OCI-LY1 (cell line): ENCODE data around the gene GIMAP1.

Source experiments
- H2AFZ ChIP-seq: fragments of 200-600 bp; sonication (generic), shearing (Covaris generic); 2 replicates; pipeline ENCODE4 v1.6.0; 2014; ENCODE audit warnings: antibody characterized with exemption, mild to moderate bottlenecking, low read length
- H3F3A ChIP-seq: fragments of 200-600 bp; sonication (generic), shearing (Covaris generic); 2 replicates; pipeline ENCODE4 v1.6.0; 2014; ENCODE audit warnings: mild to moderate bottlenecking, antibody characterized with exemption, low read length, moderate library complexity; ENCODE audit not compliant: insufficient read depth
- H3K27ac ChIP-seq: fragments of 200-600 bp; sonication (generic); 2 replicates; pipeline ENCODE4 v1.5.1; 2014; ENCODE audit warnings: low read length, mixed run types, mild to moderate bottlenecking, low read depth; ENCODE audit not compliant: poor library complexity, severe bottlenecking
- H3K27me3 ChIP-seq: fragments of 200-600 bp; sonication (generic); 2 replicates; pipeline ENCODE4 v1.6.0; 2014; ENCODE audit warnings: antibody characterized with exemption, mild to moderate bottlenecking, low read length, moderate library complexity; ENCODE audit not compliant: insufficient read depth
- H3K36me3 ChIP-seq: fragments of 200-600 bp; sonication (generic); 2 replicates; pipeline ENCODE4 v1.6.1; 2014; ENCODE audit warnings: mild to moderate bottlenecking, antibody characterized with exemption, low read length, moderate library complexity, mixed read lengths; ENCODE audit not compliant: insufficient read depth
- H3K4me1 ChIP-seq: fragments of 200-600 bp; sonication (generic); 2 replicates; pipeline ENCODE4 v1.5.1; 2014; ENCODE audit warnings: mild to moderate bottlenecking, low read length, moderate library complexity; ENCODE audit not compliant: insufficient read depth, severe bottlenecking
- H3K4me2 ChIP-seq: fragments of 200-600 bp; sonication (generic), shearing (Covaris generic); 2 replicates; pipeline ENCODE4 v1.6.1; 2014; ENCODE audit warnings: low read length
- H3K4me3 ChIP-seq: fragments of 200-600 bp; sonication (generic); 2 replicates; pipeline ENCODE4 v1.5.1; 2014; ENCODE audit warnings: low read length, low read depth, mild to moderate bottlenecking, mixed read lengths; ENCODE audit not compliant: poor library complexity, severe bottlenecking
- H3K79me2 ChIP-seq: fragments of 200-600 bp; shearing (Covaris generic); 2 replicates; pipeline ENCODE4 v1.6.1; 2016; ENCODE audit warnings: mixed run types, low read length, mixed read lengths; ENCODE audit not compliant: insufficient read depth
- H3K9ac ChIP-seq: fragments of 200-600 bp; sonication (generic), shearing (Covaris generic); 2 replicates; pipeline ENCODE4 v1.6.1; 2014; ENCODE audit warnings: mild to moderate bottlenecking, low read length, mixed read lengths
- H3K9me2 ChIP-seq: fragments of 200-600 bp; sonication (generic), shearing (Covaris generic); 2 replicates; pipeline ENCODE4 v1.6.1; 2014; ENCODE audit warnings: low read depth, mild to moderate bottlenecking, low read length, mixed read lengths
- H3K9me3 ChIP-seq: fragments of 200-600 bp; shearing (Covaris generic); 2 replicates; pipeline ENCODE4 v1.6.1; 2014; ENCODE audit warnings: low read length, mixed read lengths
- H4K20me1 ChIP-seq: fragments of 200-600 bp; sonication (generic), shearing (Covaris generic); 2 replicates; pipeline ENCODE4 v1.6.0; 2016; ENCODE audit warnings: mild to moderate bottlenecking, low read length; ENCODE audit not compliant: insufficient read depth
- EZH2 ChIP-seq: fragments of 200-600 bp; sonication (generic), shearing (Covaris generic); IDR thresholded peaks from 2 replicates; pipeline ENCODE4 v1.8.0; 2017; ENCODE audit warnings: borderline replicate concordance, mixed run types, mild to moderate bottlenecking, antibody characterized with exemption, low read length, moderate library complexity, mixed read lengths
- TF ChIP-seq, protein P1 (sequence below): fragments of 200-600 bp; sonication (generic), shearing (Covaris generic); IDR thresholded peaks from 2 replicates; pipeline ENCODE4 v1.5.1; 2017; ENCODE audit warnings: mild to moderate bottlenecking, antibody characterized with exemption, low read length, moderate library complexity, mixed read lengths

Gene GIMAP1

DNA sequence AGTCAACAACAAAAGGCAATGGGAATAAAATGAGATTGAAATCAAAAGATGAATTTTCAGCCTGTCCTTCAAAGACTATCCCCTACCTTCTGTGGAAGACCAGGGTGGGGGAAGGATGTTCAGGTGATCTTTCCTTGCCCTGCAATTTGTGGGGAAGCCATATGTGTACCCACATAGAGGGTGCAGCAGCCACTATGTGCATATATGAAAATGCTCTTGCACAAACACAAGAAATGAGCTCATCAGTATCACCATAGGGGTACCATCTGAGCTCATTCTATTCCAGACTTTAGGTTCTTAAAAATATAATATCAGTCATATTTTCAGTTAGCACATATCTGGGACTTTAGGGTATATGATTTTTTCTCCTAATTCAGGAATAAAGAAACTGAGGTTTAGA is 38.5 kb downstream of the GIMAP1 start:
- H3K9me3 ChIP-seq, result no peaks in the 10 kb centered on the region
- no peak for TF ChIP-seq EZH2
- TF ChIP-seq, protein P1, sequence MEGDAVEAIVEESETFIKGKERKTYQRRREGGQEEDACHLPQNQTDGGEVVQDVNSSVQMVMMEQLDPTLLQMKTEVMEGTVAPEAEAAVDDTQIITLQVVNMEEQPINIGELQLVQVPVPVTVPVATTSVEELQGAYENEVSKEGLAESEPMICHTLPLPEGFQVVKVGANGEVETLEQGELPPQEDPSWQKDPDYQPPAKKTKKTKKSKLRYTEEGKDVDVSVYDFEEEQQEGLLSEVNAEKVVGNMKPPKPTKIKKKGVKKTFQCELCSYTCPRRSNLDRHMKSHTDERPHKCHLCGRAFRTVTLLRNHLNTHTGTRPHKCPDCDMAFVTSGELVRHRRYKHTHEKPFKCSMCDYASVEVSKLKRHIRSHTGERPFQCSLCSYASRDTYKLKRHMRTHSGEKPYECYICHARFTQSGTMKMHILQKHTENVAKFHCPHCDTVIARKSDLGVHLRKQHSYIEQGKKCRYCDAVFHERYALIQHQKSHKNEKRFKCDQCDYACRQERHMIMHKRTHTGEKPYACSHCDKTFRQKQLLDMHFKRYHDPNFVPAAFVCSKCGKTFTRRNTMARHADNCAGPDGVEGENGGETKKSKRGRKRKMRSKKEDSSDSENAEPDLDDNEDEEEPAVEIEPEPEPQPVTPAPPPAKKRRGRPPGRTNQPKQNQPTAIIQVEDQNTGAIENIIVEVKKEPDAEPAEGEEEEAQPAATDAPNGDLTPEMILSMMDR, result no peak
- no peak overlapping the region for H3K4me3 ChIP-seq

DNA sequence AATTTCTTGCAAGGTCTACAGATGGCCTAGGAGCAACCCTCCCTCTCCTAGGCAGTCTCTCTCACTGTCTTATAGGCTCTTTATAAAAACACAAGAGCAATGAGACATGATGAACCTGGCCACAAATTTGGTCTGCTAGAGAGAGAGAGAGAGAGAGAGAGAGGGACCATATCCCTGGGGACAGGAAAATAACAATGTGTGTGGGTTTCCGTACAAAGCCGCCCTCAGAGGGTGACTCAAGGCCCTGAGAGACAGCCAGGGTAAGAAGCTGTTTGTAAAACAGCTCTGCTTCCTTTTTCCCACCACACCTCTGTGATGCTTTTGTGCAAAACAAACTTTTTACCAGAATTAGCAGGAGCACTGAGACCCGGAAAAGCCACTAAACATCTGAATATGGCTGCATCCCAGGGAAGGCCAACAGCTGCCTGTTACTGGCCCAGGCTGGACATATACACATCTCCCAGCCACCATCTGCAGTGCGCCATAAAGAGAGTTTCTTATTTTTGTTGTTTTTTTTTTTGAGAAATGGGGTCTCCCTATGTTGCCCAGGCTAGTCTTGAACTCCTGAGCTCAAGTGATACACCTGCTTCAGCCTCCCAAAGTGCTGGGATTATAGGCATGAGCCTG is 39.2 kb downstream of the GIMAP1 start:
- H3K36me3 ChIP-seq, result no peaks in the 10 kb centered on the region
- no peaks in the 10 kb centered on the region; the same call in 1 of the 2 replicates for H3K9me2 ChIP-seq
- no peak overlapping the region for H3K4me3 ChIP-seq
- no peak overlapping the region for H3K4me2 ChIP-seq
- no peak overlapping the region for H3K27ac ChIP-seq
- H3K4me1 ChIP-seq, result no peaks in the 10 kb centered on the region
- TF ChIP-seq, protein P1, result no peak
- TF ChIP-seq EZH2, result no peak
- H3F3A ChIP-seq, result no peaks in the 10 kb centered on the region
- H4K20me1 ChIP-seq, result no peaks in the 10 kb centered on the region
- H3K9me3 ChIP-seq, result no peaks in the 10 kb centered on the region
- no peaks in the 10 kb centered on the region for H3K79me2 ChIP-seq
- no peak overlapping the region for H3K9ac ChIP-seq
- no peak overlapping the region for H2AFZ ChIP-seq
- no peaks in the 10 kb centered on the region for H3K27me3 ChIP-seq

More for the DNA sequence above, 38.5 kb downstream of the GIMAP1 start:
- Histone ChIP-seq H3K27me3 (no peaks in the 10 kb centered on the region), H3K79me2 (no peaks in the 10 kb centered on the region), H3K4me2 (no peak overlapping the region), H3K4me1 (no peaks in the 10 kb centered on the region), H3K27ac (no peak overlapping the region), H3F3A (no peaks in the 10 kb centered on the region), H3K9ac (no peak overlapping the region), H4K20me1 (no peaks in the 10 kb centered on the region), H3K36me3 (no peaks in the 10 kb centered on the region), H2AFZ (no peak overlapping the region), H3K9me2 (no peaks in the 10 kb centered on the region; the same call in 1 of the 2 replicates)

DNA sequence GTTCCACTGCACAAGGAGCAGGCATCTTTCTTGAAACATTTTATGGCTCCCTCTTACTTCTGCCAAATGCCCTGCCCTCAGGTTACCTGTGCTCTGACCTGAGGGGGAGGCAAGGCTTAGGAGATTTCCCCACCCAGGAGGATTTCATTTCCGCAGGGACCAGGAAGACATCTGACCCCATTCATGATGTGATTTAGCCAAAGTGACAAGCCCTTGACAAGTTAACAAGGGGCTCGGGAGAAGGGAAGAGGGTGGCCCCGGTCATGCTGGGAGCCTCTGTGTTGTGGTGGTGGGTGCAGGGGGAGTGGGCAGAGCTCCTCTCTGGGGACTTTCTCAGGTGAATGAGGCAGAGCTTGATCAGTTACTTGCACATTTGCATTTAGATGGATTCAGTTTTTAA is 39.8 kb downstream of the GIMAP1 start:
- Histone ChIP-seq H4K20me1 (no peaks in the 10 kb centered on the region), H3K9me3 (no peaks in the 10 kb centered on the region), H3K27ac (no peak overlapping the region), H3K4me3 (no peak overlapping the region), H2AFZ (no peak overlapping the region), H3K4me1 (no peaks in the 10 kb centered on the region), H3K9me2 (no peaks in the 10 kb centered on the region; the same call in 1 of the 2 replicates), H3K36me3 (no peaks in the 10 kb centered on the region), H3K9ac (no peak overlapping the region), H3K27me3 (no peaks in the 10 kb centered on the region), H3K4me2 (no peak overlapping the region), H3F3A (no peaks in the 10 kb centered on the region), H3K79me2 (no peaks in the 10 kb centered on the region)
- TF ChIP-seq EZH2, result no peak
- TF ChIP-seq, protein P1, result no peak
